Ishikawa (cell line): ENCODE results near the gene SOX15.

Experiments used
- CEBPB ChIP-seq: IDR thresholded peaks from 2 replicates; pipeline ENCODE4 v1.6.1; 2012
- CREB1 ChIP-seq: IDR thresholded peaks from 2 replicates; pipeline ENCODE4 v1.6.1; 2012; ENCODE audit warnings: low read depth
- EP300 ChIP-seq: IDR thresholded peaks from 2 replicates; pipeline ENCODE4 v1.6.1; 2012; ENCODE audit warnings: borderline replicate concordance
- MAX ChIP-seq: IDR thresholded peaks from 2 replicates; pipeline ENCODE4 v1.6.1; 2012
- NFIC ChIP-seq: IDR thresholded peaks from 2 replicates; pipeline ENCODE4 v1.6.1; 2012
- RAD21 ChIP-seq: IDR thresholded peaks from 2 replicates; pipeline ENCODE4 v1.6.1; 2012; ENCODE audit warnings: low read depth
- REST ChIP-seq: IDR thresholded peaks from 2 replicates; pipeline ENCODE4 v1.6.1; 2012; ENCODE audit warnings: low read depth, mild to moderate bottlenecking
- TCF12 ChIP-seq: IDR thresholded peaks from 2 replicates; pipeline ENCODE4 v1.6.1; 2012; ENCODE audit warnings: low read depth
- USF1 ChIP-seq: IDR thresholded peaks from 2 replicates; pipeline ENCODE4 v1.6.1; 2012

DNA sequence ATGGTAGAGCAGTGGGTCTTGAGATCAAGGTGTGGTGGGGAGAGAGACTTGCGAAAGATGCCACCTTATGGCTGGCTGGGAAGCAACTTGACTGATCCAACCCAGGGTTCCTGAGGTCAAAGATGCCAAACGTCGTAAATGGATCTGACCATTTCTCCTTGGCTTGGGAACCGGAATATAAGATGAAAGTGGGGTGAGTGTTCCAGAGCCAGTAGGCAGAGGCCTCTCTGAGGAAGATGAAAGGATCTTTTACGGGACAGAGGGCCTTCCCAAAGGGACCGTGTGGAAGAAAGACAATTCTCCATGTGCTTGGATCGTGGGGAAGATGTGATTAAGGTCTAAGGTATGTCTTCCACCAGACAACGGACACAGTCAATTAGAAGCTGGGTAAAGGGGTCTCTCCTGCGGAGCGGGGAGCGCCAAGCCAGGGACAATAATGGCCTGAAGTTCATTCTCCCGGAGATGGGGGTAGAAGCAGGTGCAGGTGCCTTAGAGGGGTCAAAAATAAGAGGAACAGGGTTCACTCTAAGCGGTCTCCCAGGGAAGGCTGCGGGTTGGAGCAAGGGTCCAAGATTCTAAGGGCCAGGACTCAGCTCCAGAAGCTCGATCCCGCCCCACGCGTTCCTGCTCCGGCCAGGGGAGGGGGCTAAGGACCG lies 24.0 kb upstream of the SOX15 start:
- no peak for TF ChIP-seq EP300
- no peak for TF ChIP-seq NFIC
- no peak for TF ChIP-seq USF1
- no peak for TF ChIP-seq RAD21
- no peak for TF ChIP-seq CEBPB
- no peak for TF ChIP-seq REST
- no peak for TF ChIP-seq CREB1
- no peak for TF ChIP-seq MAX
- TF ChIP-seq TCF12, result no peak
